Trophoblast cell (in vitro differentiated cells and primary cell): ENCODE measurements around the gene LRRFIP1.

Source experiments
- DNase-seq, 2 donors: peaks; one replicate each; pipeline ENCODE4 v3.0.0-alpha.2; 2016
- H2AFZ ChIP-seq: 2 replicates; pipeline ENCODE4 v1.6.1; 2013; ENCODE audit warnings: low read length, moderate library complexity, mild to moderate bottlenecking; ENCODE audit not compliant: insufficient read depth, poor library complexity
- H2AK5ac ChIP-seq: 2 replicates; pipeline ENCODE4 v1.6.1; 2013; ENCODE audit warnings: mild to moderate bottlenecking, low read length
- H2BK120ac ChIP-seq: 2 replicates; pipeline ENCODE4 v1.6.1; 2013; ENCODE audit warnings: low read length, mild to moderate bottlenecking, moderate library complexity; ENCODE audit not compliant: insufficient read depth, poor library complexity
- H2BK12ac ChIP-seq: 2 replicates; pipeline ENCODE4 v1.6.1; 2013; ENCODE audit warnings: mild to moderate bottlenecking, low read length, moderate library complexity
- H2BK5ac ChIP-seq: 2 replicates; pipeline ENCODE4 v1.6.1; 2013; ENCODE audit warnings: low read length, low read depth, moderate library complexity, mild to moderate bottlenecking; ENCODE audit not compliant: poor library complexity
- H3K14ac ChIP-seq: 2 replicates; pipeline ENCODE4 v1.6.1; 2013; ENCODE audit warnings: mild to moderate bottlenecking, low read length
- H3K18ac ChIP-seq: 2 replicates; pipeline ENCODE4 v1.6.1; 2013; ENCODE audit warnings: mild to moderate bottlenecking, low read length
- H3K23ac ChIP-seq: 2 replicates; pipeline ENCODE4 v1.6.1; 2013; ENCODE audit warnings: low read length
- H3K27ac ChIP-seq: 2 replicates; pipeline ENCODE4 v1.5.1; 2013; ENCODE audit warnings: low read depth, mild to moderate bottlenecking, inconsistent platforms, low read length, moderate library complexity
- H3K27me3 ChIP-seq: 2 replicates; pipeline ENCODE4 v1.6.1; 2013; ENCODE audit warnings: inconsistent platforms, mild to moderate bottlenecking, low read length, moderate library complexity; ENCODE audit not compliant: insufficient read depth
- H3K36me3 ChIP-seq, 2 experiments: 1 replicate in 1 of 2; 2 replicates in 1 of 2; pipeline ENCODE4 v1.6.1; 2013; ENCODE audit warnings: low read length in 2 of 2, mild to moderate bottlenecking in 2 of 2, moderate library complexity in 1 of 2; ENCODE audit not compliant: insufficient read depth in 2 of 2, control insufficient read depth in 1 of 2
- H3K4ac ChIP-seq: 2 replicates; pipeline ENCODE4 v1.6.1; 2013; ENCODE audit warnings: low read depth, mild to moderate bottlenecking, low read length, moderate library complexity
- H3K4me1 ChIP-seq, 2 experiments: 1 replicate in 1 of 2; 2 replicates in 1 of 2; pipeline ENCODE4 v1.6.1; 2013; ENCODE audit warnings: low read length in 2 of 2, mild to moderate bottlenecking in 2 of 2, moderate library complexity in 1 of 2; ENCODE audit not compliant: insufficient read depth in 2 of 2, control insufficient read depth in 1 of 2
- H3K4me2 ChIP-seq: 2 replicates; pipeline ENCODE4 v1.6.1; 2013; ENCODE audit warnings: inconsistent platforms, mild to moderate bottlenecking, low read length, moderate library complexity
- H3K4me3 ChIP-seq: 2 replicates; pipeline ENCODE4 v1.5.1; 2013; ENCODE audit warnings: mild to moderate bottlenecking, low read depth, low read length, inconsistent platforms
- H3K79me1 ChIP-seq: one replicate; pipeline ENCODE4 v1.6.1; 2013; ENCODE audit warnings: low read length
- H3K79me2 ChIP-seq: 2 replicates; pipeline ENCODE4 v1.6.1; 2013; ENCODE audit warnings: low read length, mild to moderate bottlenecking; ENCODE audit not compliant: control insufficient read depth, insufficient read depth, poor library complexity
- H3K9ac ChIP-seq: 2 replicates; pipeline ENCODE4 v1.6.1; 2013; ENCODE audit warnings: mild to moderate bottlenecking, low read length
- H3K9me3 ChIP-seq: 2 replicates; pipeline ENCODE4 v1.6.1; 2013; ENCODE audit warnings: low read depth, mild to moderate bottlenecking, control low read depth, inconsistent platforms, low read length; ENCODE audit not compliant: insufficient read depth
- H4K12ac ChIP-seq: 2 replicates; pipeline ENCODE4 v1.6.1; 2013; ENCODE audit warnings: low read depth, mild to moderate bottlenecking, low read length, moderate library complexity
- H4K8ac ChIP-seq: 2 replicates; pipeline ENCODE4 v1.6.1; 2013; ENCODE audit warnings: low read depth, mild to moderate bottlenecking, low read length, moderate library complexity
- H4K91ac ChIP-seq: one replicate; pipeline ENCODE4 v1.6.1; 2013; ENCODE audit warnings: low read depth, mild to moderate bottlenecking, low read length, moderate library complexity
- WGBS: extraction: QIAGEN DNeasy Blood & Tissue Kit; methylation state at CpG from one replicate; pipeline ENCODE4 v1.1.7; 2013; ENCODE audit warnings: missing lambda C conversion rate; ENCODE audit not compliant: insufficient read length, insufficient coverage; ENCODE audit errors: extremely low coverage; 5-methylcytosine and 5-hydroxymethylcytosine counted together

The LRRFIP1 gene

DNA sequence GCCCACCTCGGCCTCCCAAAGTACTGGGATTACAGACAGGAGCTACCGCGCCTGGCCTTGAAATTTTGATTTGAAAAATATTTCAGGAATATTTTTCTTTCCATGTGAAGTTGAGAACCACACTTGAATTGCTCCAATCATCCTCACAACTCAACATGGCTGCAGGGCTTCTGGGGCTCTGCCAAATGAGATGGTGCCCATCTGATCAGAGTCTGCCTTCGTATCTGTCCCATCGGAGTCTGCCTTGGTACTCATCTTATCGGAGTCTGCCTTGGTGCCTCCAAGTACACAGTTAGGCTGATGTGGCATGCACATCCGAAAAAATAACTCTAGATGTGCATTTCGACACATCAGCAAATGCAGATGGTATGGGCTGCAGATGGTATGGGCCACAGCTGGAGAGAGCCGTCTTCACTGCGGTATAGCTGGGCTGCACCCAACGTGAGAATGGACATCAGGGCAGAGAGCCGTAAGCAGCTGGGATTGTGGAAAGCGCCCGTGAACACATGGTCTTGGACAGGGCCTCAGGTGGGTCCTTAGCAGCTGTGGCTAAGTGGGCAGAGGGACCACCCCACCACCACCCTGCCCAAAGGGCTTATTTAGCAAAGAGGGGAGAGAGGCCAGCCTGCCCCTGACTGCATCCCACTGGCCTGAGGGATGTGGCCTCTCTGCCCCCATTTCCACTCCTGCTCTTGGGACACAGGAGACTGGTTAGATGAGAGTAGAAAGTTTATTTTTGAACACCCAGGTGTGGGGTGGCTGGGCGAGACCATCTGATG lies 119.1 kb downstream of the LRRFIP1 start:
- no CpG with 5 or more reads among the region's 15 CpGs for WGBS
- Histone ChIP-seq H3K79me2 (no peaks in the 10 kb centered on the region), H4K91ac (no peak overlapping the region), H3K79me1 (no peaks in the 10 kb centered on the region), H4K8ac (no peak overlapping the region), H3K4me3 (no peak overlapping the region), H3K14ac (no peak overlapping the region), H3K9me3 (no peaks in the 10 kb centered on the region), H2AK5ac (no peak overlapping the region), H3K27ac (no peak overlapping the region), H3K4me2 (no peak overlapping the region), H2BK12ac (no peak overlapping the region), H3K27me3 (no peaks in the 10 kb centered on the region), H4K12ac (no peak overlapping the region), H2BK120ac (no peak overlapping the region), H3K9ac (no peak overlapping the region), H2AFZ (no peak overlapping the region), H3K18ac (no peak overlapping the region), H3K36me3 (peaks cover 11 to 15% of the 10 kb centered on the region in 2 experiments), H3K23ac (no peak overlapping the region), H3K4me1 (peaks cover 0 to 6% of the 10 kb centered on the region in 2 experiments), H2BK5ac (no peak overlapping the region), H3K4ac (no peak overlapping the region)
- no peak for DNase-seq

DNA sequence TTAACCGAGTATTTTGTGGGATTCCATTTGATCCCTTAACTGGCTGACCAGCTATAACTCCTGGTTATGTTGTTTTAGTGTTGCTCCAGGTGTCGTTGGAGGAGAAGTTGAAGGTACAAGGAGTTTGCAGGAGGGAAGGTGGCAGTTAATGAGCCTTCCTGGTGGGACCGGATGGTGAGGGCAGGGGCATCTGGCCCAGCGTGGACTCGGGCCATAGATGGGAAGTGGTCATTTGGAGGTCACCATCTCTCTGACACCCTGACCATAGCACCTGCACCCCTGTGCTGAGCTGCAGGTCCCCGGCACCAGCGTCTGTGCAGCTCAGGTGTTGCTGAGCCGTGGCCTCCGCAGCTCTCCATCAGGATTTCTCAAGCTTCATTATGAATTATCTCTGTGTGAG lies 119.8 kb downstream of the LRRFIP1 start:
- H2BK5ac ChIP-seq, result no peak overlapping the region
- H3K4ac ChIP-seq, result no peak overlapping the region
- no peak overlapping the region for H2AFZ ChIP-seq
- no peak overlapping the region for H4K91ac ChIP-seq
- H3K9me3 ChIP-seq, result no peaks in the 10 kb centered on the region
- no peak overlapping the region for H2BK12ac ChIP-seq
- no peak overlapping the region for H2AK5ac ChIP-seq
- no peaks in the 10 kb centered on the region for H3K79me2 ChIP-seq
- WGBS, result no CpG with 5 or more reads among the region's 9 CpGs
- H3K4me2 ChIP-seq, result no peak overlapping the region
- no peak overlapping the region for H2BK120ac ChIP-seq
- no peak overlapping the region for H4K12ac ChIP-seq
- no peaks in the 10 kb centered on the region for H3K27me3 ChIP-seq
- H3K4me3 ChIP-seq, result no peak overlapping the region
- H3K14ac ChIP-seq, result no peak overlapping the region
- no peaks in the 10 kb centered on the region for H3K79me1 ChIP-seq
- no peak for DNase-seq
- H3K18ac ChIP-seq, result no peak overlapping the region
- peaks cover 14 to 18% of the 10 kb centered on the region in 2 experiments for H3K36me3 ChIP-seq
- no peak overlapping the region for H3K27ac ChIP-seq
- H3K23ac ChIP-seq, result no peak overlapping the region
- H3K4me1 ChIP-seq, result peaks cover 0 to 6% of the 10 kb centered on the region in 2 experiments
- no peak overlapping the region for H3K9ac ChIP-seq
- no peak overlapping the region for H4K8ac ChIP-seq

DNA sequence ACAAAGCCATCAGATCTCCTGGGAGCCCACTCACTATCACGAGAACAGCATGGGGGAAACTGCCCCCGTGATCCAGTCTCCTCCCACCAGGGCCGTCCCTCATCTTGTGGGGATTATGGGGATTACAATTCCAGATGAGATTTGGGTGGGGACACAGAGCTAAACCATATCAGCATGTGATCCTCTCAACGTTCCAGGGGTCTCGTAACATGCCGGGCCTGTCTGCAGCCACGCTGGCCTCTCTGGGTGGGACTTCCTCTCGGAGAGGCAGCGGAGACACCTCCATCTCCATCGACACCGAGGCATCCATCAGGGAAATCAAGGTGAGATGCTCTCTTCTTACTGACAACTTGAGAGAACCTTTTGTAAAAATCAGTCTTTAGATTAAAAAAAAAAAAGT lies 121.6 kb downstream of the LRRFIP1 start:
- no peak overlapping the region for H2AFZ ChIP-seq
- no peak overlapping the region for H3K18ac ChIP-seq
- no peaks in the 10 kb centered on the region for H3K27me3 ChIP-seq
- DNase-seq, result no peak
- no peak overlapping the region for H3K4me3 ChIP-seq
- H3K79me1 ChIP-seq, result no peaks in the 10 kb centered on the region
- H4K91ac ChIP-seq, result no peak overlapping the region
- H3K9me3 ChIP-seq, result no peaks in the 10 kb centered on the region
- no peak overlapping the region for H2BK120ac ChIP-seq
- H2BK5ac ChIP-seq, result no peak overlapping the region
- H3K36me3 ChIP-seq, result peaks cover 19 to 26% of the 10 kb centered on the region in 2 experiments
- H3K27ac ChIP-seq, result no peak overlapping the region
- no peak overlapping the region for H2BK12ac ChIP-seq
- H3K4ac ChIP-seq, result no peak overlapping the region
- H4K8ac ChIP-seq, result no peak overlapping the region
- H2AK5ac ChIP-seq, result no peak overlapping the region
- no peak overlapping the region for H3K14ac ChIP-seq
- no peak overlapping the region for H3K23ac ChIP-seq
- no peaks in the 10 kb centered on the region for H3K79me2 ChIP-seq
- no CpG with 5 or more reads among the region's 11 CpGs for WGBS
- no peak overlapping the region for H3K9ac ChIP-seq
- H3K4me2 ChIP-seq, result no peak overlapping the region
- peaks cover 0 to 2% of the 10 kb centered on the region in 2 experiments for H3K4me1 ChIP-seq
- H4K12ac ChIP-seq, result no peak overlapping the region

DNA sequence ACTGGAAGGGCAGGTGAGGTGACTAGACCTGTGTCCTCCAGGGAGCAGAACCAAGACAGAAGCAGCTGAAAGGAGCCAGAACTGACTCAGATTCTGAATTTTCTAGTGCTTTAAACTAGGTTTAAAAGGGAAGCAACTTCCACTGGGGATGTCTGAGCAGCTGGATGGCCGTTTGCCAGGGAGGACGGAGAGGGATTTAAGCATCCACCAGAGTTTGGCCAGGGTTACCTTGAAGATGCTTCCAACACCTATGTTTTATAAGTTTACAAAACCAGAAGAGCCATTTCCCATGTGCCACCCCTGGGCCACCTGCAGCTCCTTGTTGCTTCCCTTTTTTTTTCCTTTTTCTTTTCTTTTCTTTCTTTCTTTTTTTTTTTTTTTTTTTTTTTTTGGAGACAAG lies 122.6 kb downstream of the LRRFIP1 start:
- no peak for DNase-seq
- H3K4ac ChIP-seq, result no peak overlapping the region

More for the DNA sequence above, 122.6 kb downstream of the LRRFIP1 start:
- no peak overlapping the region for H4K91ac ChIP-seq
- H3K9ac ChIP-seq, result no peak overlapping the region
- H3K79me1 ChIP-seq, result no peaks in the 10 kb centered on the region
- no peaks in the 10 kb centered on the region for H3K79me2 ChIP-seq
- H2AFZ ChIP-seq, result no peak overlapping the region
- no peak overlapping the region for H3K18ac ChIP-seq
- H2BK120ac ChIP-seq, result no peak overlapping the region
- H4K8ac ChIP-seq, result no peak overlapping the region
- H2BK5ac ChIP-seq, result no peak overlapping the region
- H3K27me3 ChIP-seq, result no peaks in the 10 kb centered on the region
- no peak overlapping the region for H2AK5ac ChIP-seq
- no peak overlapping the region for H2BK12ac ChIP-seq
- no peaks in the 10 kb centered on the region for H3K4me1 ChIP-seq
- H3K36me3 ChIP-seq, result peaks cover 24 to 30% of the 10 kb centered on the region in 2 experiments
- WGBS, result no CpG with 5 or more reads among the region's 2 CpGs
- H4K12ac ChIP-seq, result no peak overlapping the region
- no peak overlapping the region for H3K27ac ChIP-seq
- no peak overlapping the region for H3K4me3 ChIP-seq
- H3K4me2 ChIP-seq, result no peak overlapping the region
- H3K23ac ChIP-seq, result no peak overlapping the region
- no peaks in the 10 kb centered on the region for H3K9me3 ChIP-seq
- no peak overlapping the region for H3K14ac ChIP-seq
